ENCODE results near the gene TFDP1. TPM values are rescaled to one million over a fixed set of nuclear protein-coding genes. Genes with fewer than 3 reads are reported as not detected.
A peak's percentile ranks its signal among the peaks of the same experiment; 100 is the strongest.

TFDP1 gene
- total RNA-seq, 4 donors from 2014 or later: 10.3 to 101 (median 52.3) TPM

DNA sequence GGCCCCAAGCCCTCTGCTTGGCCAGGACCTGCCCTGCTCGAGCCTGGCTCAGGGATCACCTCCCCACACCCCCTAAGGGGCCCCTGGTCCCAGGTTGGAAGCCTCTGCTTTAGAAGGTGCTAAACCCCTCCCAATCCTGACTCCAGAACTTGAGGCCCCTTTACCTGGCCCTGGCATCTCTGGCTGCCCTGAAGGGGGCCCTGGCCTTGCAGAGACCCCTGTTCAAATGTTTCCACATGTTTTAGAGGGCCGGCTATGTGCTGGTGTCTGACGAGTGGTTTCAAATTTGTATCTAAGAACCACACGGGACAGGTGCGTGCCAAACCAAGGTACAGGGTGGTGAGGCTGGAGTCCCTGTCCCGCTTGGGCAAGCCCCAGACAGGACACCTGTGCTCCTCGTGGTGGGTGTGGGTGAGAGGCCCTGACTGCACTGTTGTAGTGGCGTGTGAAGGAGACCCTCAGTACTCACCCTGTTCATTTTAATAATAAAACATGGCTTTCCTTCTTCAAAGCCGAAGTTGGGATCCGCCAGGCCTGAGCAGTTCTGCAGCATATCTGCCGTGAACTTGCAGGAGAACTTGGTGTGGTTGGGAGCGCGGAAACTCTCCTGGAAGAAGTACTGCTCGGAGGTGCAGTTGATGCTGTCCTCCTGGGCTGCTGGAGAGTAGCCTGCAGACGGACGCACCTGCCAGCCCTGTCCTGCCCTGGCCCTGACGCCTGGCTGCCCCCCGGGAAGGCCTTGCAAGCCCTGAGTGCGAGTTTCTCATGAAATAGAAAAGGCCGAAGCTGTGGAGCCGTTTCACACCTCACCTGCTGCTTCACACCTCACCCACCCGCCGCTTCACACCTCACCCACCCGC is 68.1 kb downstream of the TFDP1 start:
- Histone ChIP-seq H3K4me1 (no peaks in the 10 kb centered on the region), H3K4me3 (no peak overlapping the region), H3K27me3 (no peaks in the 10 kb centered on the region), H3K9me3 (no peaks in the 10 kb centered on the region), H3K27ac (no peak overlapping the region), H3K36me3 (no peaks in the 10 kb centered on the region)
- intact Hi-C loops (cut with DNase I; ENCODE audit: low total_unique reads): no loop called here
- TF ChIP-seq POLR2A (IDR thresholded peaks at IDR 0.05): no peak
- TF ChIP-seq, protein P1, sequence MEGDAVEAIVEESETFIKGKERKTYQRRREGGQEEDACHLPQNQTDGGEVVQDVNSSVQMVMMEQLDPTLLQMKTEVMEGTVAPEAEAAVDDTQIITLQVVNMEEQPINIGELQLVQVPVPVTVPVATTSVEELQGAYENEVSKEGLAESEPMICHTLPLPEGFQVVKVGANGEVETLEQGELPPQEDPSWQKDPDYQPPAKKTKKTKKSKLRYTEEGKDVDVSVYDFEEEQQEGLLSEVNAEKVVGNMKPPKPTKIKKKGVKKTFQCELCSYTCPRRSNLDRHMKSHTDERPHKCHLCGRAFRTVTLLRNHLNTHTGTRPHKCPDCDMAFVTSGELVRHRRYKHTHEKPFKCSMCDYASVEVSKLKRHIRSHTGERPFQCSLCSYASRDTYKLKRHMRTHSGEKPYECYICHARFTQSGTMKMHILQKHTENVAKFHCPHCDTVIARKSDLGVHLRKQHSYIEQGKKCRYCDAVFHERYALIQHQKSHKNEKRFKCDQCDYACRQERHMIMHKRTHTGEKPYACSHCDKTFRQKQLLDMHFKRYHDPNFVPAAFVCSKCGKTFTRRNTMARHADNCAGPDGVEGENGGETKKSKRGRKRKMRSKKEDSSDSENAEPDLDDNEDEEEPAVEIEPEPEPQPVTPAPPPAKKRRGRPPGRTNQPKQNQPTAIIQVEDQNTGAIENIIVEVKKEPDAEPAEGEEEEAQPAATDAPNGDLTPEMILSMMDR (IDR thresholded peaks at IDR 0.05): no peak
- DNase-seq: peak in 1 of 2 donors; percentile 6

DNA sequence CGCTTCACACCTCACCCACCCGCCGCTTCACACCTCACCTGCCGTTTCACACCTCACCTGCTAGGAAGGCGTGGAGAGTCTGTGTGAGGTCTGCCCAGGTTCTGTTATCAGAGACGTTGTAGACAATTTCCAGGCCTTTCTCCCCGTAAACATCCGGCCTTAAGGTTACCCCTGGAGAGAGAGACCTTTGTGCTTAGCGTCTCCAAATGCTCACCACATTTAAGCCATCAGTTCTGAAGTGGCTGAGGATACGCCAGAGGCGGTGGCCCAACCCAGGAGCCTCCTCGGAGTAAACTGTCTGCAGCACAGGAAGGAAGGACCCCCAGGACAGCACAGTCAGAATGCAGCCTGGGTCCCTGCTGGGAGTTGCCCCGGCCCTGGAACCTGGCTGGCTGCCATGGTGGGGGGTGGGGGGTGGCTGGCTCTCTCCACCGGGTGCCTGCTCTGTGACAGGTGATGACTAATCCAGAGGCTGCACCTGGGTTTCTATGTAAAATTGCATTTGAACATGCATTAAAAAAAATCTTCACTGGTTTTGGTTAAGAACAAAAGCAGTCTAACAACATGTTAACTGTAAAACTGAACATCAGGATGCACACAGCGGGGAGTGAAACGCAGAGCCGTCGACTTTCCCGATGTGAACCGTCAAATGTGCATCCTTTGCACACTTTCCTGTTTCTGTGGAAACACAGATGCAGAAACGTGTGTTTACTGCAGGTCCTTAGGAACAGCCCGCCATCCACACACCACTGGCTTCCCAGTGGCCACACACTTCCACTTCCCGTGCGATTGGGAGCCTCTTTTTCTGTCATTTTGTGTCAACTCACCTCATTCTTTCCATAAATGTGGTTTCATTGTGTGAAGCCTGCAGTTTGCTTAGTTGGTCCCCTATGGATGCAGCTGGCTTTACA is 69.0 kb downstream of the TFDP1 start:
- TF ChIP-seq, protein P1 (IDR thresholded peaks at IDR 0.05): no peak
- TF ChIP-seq POLR2A (IDR thresholded peaks at IDR 0.05): no peak
- Histone ChIP-seq H3K9me3 (no peaks in the 10 kb centered on the region), H3K27ac (no peak overlapping the region), H3K4me1 (no peaks in the 10 kb centered on the region), H3K27me3 (no peaks in the 10 kb centered on the region), H3K36me3 (no peaks in the 10 kb centered on the region), H3K4me3 (no peak overlapping the region)
- DNase-seq: peak in 1 of 2 donors; percentile 4
- intact Hi-C loops (cut with DNase I; ENCODE audit: low total_unique reads): no loop called here

DNA sequence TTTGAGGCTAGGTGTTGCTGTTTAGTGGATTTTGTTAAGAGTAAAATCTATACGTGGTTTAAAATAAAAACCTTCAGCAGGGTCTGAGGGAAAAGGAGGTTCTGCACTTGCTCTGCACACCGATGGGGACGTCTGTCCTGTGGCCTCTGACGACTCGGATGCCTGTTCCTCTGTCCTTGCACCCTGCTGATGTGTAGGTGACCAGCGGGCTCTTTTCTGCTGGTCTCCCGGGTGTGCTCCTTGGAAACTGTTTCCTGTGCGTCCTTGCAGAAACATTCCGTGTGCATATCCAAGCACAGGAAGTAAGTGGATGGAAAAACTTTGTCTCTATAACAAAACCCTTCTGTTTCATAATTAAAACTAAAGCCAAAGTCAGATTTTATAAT is 69.6 kb downstream of the TFDP1 start:
- peak in 1 of 2 donors; percentile 2 for DNase-seq
- H3K4me3 ChIP-seq: no peak overlapping the region
- intact Hi-C loops (cut with DNase I; ENCODE audit: low total_unique reads): no loop called here
- no peak for TF ChIP-seq POLR2A (IDR thresholded peaks at IDR 0.05)
- TF ChIP-seq, protein P1 (IDR thresholded peaks at IDR 0.05): no peak
- H3K27me3 ChIP-seq: no peaks in the 10 kb centered on the region
- H3K36me3 ChIP-seq: no peaks in the 10 kb centered on the region
- no peak overlapping the region for H3K27ac ChIP-seq
- H3K4me1 ChIP-seq: no peaks in the 10 kb centered on the region
- H3K9me3 ChIP-seq: no peaks in the 10 kb centered on the region

GRCh38 chr13:113654591-113655345 is 70.2 kb downstream of the TFDP1 start:
- Histone ChIP-seq H3K4me3 (no peak overlapping the region), H3K4me1 (no peaks in the 10 kb centered on the region), H3K9me3 (no peaks in the 10 kb centered on the region), H3K27ac (no peak overlapping the region), H3K36me3 (no peaks in the 10 kb centered on the region), H3K27me3 (no peaks in the 10 kb centered on the region)
- TF ChIP-seq, protein P1 (IDR thresholded peaks at IDR 0.05): no peak
- no peak for TF ChIP-seq POLR2A (IDR thresholded peaks at IDR 0.05)
- DNase-seq: peak; percentile 7 to 10
- intact Hi-C loops (cut with DNase I; ENCODE audit: low total_unique reads): no loop called here

Measured in uterus (tissue), 4 donors.